Uterus (tissue), 2 donors: ENCODE data around the gene FOXRED1.

ENCODE experiments used
- POLR2A ChIP-seq, 2 donors: fragments of 450-650 bp; IDR thresholded peaks; one replicate each; pipeline ENCODE4 v1.6.1; 2016; ENCODE audit warnings: antibody characterized with exemption in 2 of 2, mild to moderate bottlenecking in 1 of 2, moderate library complexity in 1 of 2
- TF ChIP-seq, protein P1 (sequence below), 4 experiments: fragments of 200-600 bp in 2 of 4; fragments of 450-650 bp in 2 of 4; sonication (generic) in 2 of 4; IDR thresholded peaks; one replicate each; pipeline ENCODE4 v1.5.1; 2016 to 2019; ENCODE audit warnings: antibody characterized with exemption in 4 of 4, mild to moderate bottlenecking in 2 of 4, moderate library complexity in 1 of 4

DNA sequence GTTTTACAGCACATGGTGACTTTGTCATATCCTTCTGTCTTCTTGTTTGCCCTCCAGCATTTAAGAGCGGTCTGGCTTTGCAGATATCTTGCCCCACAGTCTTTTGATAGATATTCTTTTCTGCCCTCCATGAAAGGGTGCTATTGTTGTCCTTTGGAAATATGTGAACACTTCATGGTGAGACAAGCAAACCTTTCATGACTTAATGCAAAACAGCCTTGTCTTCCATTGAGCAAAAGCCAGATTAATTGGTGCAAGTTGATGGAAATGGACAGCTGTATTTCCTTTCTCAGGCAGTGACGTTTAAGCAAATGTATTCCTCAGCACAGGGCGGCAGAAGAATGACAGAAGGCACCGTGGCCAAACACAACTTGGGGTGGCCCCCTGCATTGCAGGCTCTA, 39.3 kb downstream of the FOXRED1 start:
- TF ChIP-seq, protein P1, sequence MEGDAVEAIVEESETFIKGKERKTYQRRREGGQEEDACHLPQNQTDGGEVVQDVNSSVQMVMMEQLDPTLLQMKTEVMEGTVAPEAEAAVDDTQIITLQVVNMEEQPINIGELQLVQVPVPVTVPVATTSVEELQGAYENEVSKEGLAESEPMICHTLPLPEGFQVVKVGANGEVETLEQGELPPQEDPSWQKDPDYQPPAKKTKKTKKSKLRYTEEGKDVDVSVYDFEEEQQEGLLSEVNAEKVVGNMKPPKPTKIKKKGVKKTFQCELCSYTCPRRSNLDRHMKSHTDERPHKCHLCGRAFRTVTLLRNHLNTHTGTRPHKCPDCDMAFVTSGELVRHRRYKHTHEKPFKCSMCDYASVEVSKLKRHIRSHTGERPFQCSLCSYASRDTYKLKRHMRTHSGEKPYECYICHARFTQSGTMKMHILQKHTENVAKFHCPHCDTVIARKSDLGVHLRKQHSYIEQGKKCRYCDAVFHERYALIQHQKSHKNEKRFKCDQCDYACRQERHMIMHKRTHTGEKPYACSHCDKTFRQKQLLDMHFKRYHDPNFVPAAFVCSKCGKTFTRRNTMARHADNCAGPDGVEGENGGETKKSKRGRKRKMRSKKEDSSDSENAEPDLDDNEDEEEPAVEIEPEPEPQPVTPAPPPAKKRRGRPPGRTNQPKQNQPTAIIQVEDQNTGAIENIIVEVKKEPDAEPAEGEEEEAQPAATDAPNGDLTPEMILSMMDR (IDR thresholded peaks at IDR 0.05) = no peak
- no peak for TF ChIP-seq POLR2A (IDR thresholded peaks at IDR 0.05)
